K562 (cell line): ENCODE results near the gene PTPN1. TPM values are rescaled to one million over a fixed set of nuclear protein-coding genes. Genes with fewer than 3 reads are reported as not detected.

ENCODE experiments used
- ASH1L ChIP-seq: fragments of 450-650 bp; IDR thresholded peaks from 2 replicates; pipeline ENCODE4 v1.6.1; 2018; ENCODE audit warnings: borderline replicate concordance, mild to moderate bottlenecking, low read depth; ENCODE audit not compliant: partially characterized antibody
- ATF1 ChIP-seq, 2 experiments: fragments of 450-650 bp in 1 of 2; IDR thresholded peaks; 2 replicates each; pipeline ENCODE4 v1.6.1; 2016; ENCODE audit warnings: missing compliant biosample characterization in 1 of 2, missing genetic modification characterization in 1 of 2
- BHLHE40 ChIP-seq: IDR thresholded peaks from 2 replicates; pipeline ENCODE4 v1.6.1; 2011; ENCODE audit warnings: low read length, improper control_type of control experiment
- HMG20A ChIP-seq: fragments of 450-650 bp; formaldehyde crosslinking; conservative IDR thresholded peaks from 2 replicates; pipeline ENCODE4 v1.4.0; 2020; ENCODE audit warnings: mild to moderate bottlenecking, mixed read lengths
- KAT7 ChIP-seq: sonication (generic); formaldehyde crosslinking; IDR thresholded peaks from 2 replicates; pipeline ENCODE4 v1.8.0; 2022; ENCODE audit warnings: missing genetic modification reagents, mild to moderate bottlenecking, borderline replicate concordance
- NR4A1 ChIP-seq, 2 experiments: fragments of 250-450 bp in 1 of 2; fragments of 450-650 bp in 1 of 2; sonication (Bioruptor Pico) in 1 of 2; IDR thresholded peaks; 2 replicates each; pipeline versions ENCODE4 v1.4.0 to v1.6.1; 2016 to 2020; ENCODE audit warnings: mild to moderate bottlenecking in 2 of 2, missing compliant biosample characterization in 1 of 2, missing genetic modification characterization in 1 of 2, moderate library complexity in 1 of 2
- TCFL5 ChIP-seq: fragments of 250-450 bp; sonication (Bioruptor Pico); conservative IDR thresholded peaks from 2 replicates; pipeline ENCODE4 v1.6.1; 2021; ENCODE audit warnings: mild to moderate bottlenecking, moderate library complexity, matching md5 sums
- ZBTB8A ChIP-seq: fragments of 450-650 bp; IDR thresholded peaks from 2 replicates; pipeline ENCODE4 v1.6.1; 2018; ENCODE audit warnings: mild to moderate bottlenecking, moderate library complexity; ENCODE audit not compliant: partially characterized antibody
- ZNF316 ChIP-seq: fragments of 450-650 bp; IDR thresholded peaks from 2 replicates; pipeline ENCODE4 v1.6.1; 2016
- polyA plus RNA-seq, 8 experiments: library from polyadenylated mRNA; depleted of rRNA in 4 of 8; stranded (reverse) in 5 of 8; unstranded in 3 of 8; fragments of >200 nt; fragmentation: Nextera tagmentation in 2 of 8; fragmentation: Illumina TruSeq in 1 of 8; extraction: Ambion mirVana in 2 of 8; extraction: Trizol in 1 of 8; gene quantifications; 2 replicates each; pipeline versions ENCODE4 v1.2.1 to v1.2.3, GENCODE V29; 2011 to 2014; ENCODE audit warnings: inconsistent platforms in 1 of 8, missing spikeins in 1 of 8
- total RNA-seq, 7 experiments: library from RNA; depleted of rRNA in 6 of 7; stranded (reverse); fragments of >200 nt in 6 of 7; fragmentation: Illumina TruSeq in 2 of 7; extraction: Trizol in 2 of 7; gene quantifications; 2 replicates each; pipeline versions ENCODE4 v1.2.1 to v1.2.3, GENCODE V29; 2011 to 2021; ENCODE audit warnings: low replicate concordance in 1 of 7
- TF ChIP-seq, protein P1 (sequence below): sonication (generic); formaldehyde crosslinking; IDR thresholded peaks from 2 replicates; pipeline ENCODE4 v1.8.1; 2023; ENCODE audit warnings: missing genetic modification reagents, mild to moderate bottlenecking, borderline replicate concordance
- TF ChIP-seq, protein P2 (sequence below): fragments of 450-650 bp; IDR thresholded peaks from 2 replicates; pipeline ENCODE4 v1.6.1; 2018; ENCODE audit not compliant: partially characterized antibody
- TF ChIP-seq, protein P3 (sequence below), 2 experiments: IDR thresholded peaks; 2 replicates each; pipeline ENCODE4 v1.6.1; 2011; ENCODE audit warnings: borderline replicate concordance in 1 of 2, control low read depth in 1 of 2, low read depth in 1 of 2, low read length in 1 of 2, mild to moderate bottlenecking in 1 of 2, mixed read lengths in 1 of 2, moderate library complexity in 1 of 2; ENCODE audit not compliant: insufficient read depth in 1 of 2, insufficient read length in 1 of 2, poor library complexity in 1 of 2, severe bottlenecking in 1 of 2; ENCODE audit errors: extremely low read depth in 1 of 2
- TF ChIP-seq, protein P4 (sequence below): fragments of 250-450 bp; sonication (Bioruptor Pico); IDR thresholded peaks from 2 replicates; pipeline ENCODE4 v1.5.0; 2021

PTPN1 gene
- total and polyA plus RNA-seq, 9 of the 15 experiments (the other 6 are each of a cell fraction or from before 2014, with no cell fraction given) = 11.0 to 85.3 (median 54.0) TPM

DNA sequence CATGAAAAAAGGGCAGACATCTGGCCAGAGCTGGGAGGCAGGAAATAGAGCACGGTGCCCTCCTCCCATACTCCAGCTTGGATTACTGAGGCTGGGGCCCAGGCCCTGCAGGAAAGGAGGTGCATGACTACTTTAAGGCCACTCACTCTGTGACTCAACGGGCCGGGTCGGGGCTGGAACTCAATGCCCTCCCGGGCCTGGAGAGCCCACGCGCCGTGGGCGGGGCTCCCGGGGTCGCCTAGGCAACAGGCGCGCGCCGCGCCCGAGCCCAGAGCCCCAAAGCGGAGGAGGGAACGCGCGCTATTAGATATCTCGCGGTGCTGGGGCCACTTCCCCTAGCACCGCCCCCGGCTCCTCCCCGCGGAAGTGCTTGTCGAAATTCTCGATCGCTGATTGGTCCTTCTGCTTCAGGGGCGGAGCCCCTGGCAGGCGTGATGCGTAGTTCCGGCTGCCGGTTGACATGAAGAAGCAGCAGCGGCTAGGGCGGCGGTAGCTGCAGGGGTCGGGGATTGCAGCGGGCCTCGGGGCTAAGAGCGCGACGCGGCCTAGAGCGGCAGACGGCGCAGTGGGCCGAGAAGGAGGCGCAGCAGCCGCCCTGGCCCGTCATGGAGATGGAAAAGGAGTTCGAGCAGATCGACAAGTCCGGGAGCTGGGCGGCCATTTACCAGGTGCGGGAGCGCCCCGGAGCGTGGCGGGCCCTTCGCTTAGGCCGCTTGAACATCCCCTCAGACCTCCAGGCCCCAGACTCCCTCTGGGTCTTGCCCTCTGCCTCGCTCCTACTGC is at the start of gene PTPN1 (continued):
- TF ChIP-seq, protein P1, sequence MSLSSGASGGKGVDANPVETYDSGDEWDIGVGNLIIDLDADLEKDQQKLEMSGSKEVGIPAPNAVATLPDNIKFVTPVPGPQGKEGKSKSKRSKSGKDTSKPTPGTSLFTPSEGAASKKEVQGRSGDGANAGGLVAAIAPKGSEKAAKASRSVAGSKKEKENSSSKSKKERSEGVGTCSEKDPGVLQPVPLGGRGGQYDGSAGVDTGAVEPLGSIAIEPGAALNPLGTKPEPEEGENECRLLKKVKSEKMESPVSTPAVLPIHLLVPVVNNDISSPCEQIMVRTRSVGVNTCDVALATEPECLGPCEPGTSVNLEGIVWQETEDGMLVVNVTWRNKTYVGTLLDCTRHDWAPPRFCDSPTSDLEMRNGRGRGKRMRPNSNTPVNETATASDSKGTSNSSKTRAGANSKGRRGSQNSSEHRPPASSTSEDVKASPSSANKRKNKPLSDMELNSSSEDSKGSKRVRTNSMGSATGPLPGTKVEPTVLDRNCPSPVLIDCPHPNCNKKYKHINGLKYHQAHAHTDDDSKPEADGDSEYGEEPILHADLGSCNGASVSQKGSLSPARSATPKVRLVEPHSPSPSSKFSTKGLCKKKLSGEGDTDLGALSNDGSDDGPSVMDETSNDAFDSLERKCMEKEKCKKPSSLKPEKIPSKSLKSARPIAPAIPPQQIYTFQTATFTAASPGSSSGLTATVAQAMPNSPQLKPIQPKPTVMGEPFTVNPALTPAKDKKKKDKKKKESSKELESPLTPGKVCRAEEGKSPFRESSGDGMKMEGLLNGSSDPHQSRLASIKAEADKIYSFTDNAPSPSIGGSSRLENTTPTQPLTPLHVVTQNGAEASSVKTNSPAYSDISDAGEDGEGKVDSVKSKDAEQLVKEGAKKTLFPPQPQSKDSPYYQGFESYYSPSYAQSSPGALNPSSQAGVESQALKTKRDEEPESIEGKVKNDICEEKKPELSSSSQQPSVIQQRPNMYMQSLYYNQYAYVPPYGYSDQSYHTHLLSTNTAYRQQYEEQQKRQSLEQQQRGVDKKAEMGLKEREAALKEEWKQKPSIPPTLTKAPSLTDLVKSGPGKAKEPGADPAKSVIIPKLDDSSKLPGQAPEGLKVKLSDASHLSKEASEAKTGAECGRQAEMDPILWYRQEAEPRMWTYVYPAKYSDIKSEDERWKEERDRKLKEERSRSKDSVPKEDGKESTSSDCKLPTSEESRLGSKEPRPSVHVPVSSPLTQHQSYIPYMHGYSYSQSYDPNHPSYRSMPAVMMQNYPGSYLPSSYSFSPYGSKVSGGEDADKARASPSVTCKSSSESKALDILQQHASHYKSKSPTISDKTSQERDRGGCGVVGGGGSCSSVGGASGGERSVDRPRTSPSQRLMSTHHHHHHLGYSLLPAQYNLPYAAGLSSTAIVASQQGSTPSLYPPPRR (CRISPR knock-in tag) = 0 out of 2 replicates have a peak, but pooled peaks have one; percentile 79
- peak; percentile 38; the same call in 1 of the 2 replicates for TF ChIP-seq KAT7 (CRISPR knock-in tag)
- TF ChIP-seq ZBTB8A = no peak
- no peak for TF ChIP-seq NR4A1 (CRISPR knock-in tag; IDR thresholded peaks at IDR 0.05)
- TF ChIP-seq NR4A1 (tag; IDR thresholded peaks at IDR 0.05) = no peak
- no peak for TF ChIP-seq ATF1 (CRISPR knock-in tag; IDR thresholded peaks at IDR 0.05)
- peak; percentile 90 for TF ChIP-seq ATF1 (tag; IDR thresholded peaks at IDR 0.05)
- TF ChIP-seq BHLHE40 = no peak
- TF ChIP-seq, protein P2, sequence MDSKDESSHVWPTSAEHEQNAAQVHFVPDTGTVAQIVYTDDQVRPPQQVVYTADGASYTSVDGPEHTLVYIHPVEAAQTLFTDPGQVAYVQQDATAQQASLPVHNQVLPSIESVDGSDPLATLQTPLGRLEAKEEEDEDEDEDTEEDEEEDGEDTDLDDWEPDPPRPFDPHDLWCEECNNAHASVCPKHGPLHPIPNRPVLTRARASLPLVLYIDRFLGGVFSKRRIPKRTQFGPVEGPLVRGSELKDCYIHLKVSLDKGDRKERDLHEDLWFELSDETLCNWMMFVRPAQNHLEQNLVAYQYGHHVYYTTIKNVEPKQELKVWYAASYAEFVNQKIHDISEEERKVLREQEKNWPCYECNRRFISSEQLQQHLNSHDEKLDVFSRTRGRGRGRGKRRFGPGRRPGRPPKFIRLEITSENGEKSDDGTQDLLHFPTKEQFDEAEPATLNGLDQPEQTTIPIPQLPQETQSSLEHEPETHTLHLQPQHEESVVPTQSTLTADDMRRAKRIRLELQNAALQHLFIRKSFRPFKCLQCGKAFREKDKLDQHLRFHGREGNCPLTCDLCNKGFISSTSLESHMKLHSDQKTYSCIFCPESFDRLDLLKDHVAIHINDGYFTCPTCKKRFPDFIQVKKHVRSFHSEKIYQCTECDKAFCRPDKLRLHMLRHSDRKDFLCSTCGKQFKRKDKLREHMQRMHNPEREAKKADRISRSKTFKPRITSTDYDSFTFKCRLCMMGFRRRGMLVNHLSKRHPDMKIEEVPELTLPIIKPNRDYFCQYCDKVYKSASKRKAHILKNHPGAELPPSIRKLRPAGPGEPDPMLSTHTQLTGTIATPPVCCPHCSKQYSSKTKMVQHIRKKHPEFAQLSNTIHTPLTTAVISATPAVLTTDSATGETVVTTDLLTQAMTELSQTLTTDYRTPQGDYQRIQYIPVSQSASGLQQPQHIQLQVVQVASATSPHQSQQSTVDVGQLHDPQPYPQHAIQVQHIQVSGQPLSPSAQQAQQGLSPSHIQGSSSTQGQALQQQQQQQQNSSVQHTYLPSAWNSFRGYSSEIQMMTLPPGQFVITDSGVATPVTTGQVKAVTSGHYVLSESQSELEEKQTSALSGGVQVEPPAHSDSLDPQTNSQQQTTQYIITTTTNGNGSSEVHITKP = no peak
- no peak for TF ChIP-seq HMG20A
- no peak for TF ChIP-seq TCFL5
- no peak for TF ChIP-seq ASH1L
- TF ChIP-seq, protein P3, sequence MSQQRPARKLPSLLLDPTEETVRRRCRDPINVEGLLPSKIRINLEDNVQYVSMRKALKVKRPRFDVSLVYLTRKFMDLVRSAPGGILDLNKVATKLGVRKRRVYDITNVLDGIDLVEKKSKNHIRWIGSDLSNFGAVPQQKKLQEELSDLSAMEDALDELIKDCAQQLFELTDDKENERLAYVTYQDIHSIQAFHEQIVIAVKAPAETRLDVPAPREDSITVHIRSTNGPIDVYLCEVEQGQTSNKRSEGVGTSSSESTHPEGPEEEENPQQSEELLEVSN (IDR thresholded peaks at IDR 0.05; ENCODE audit: borderline replicate concordance in 1 of 2, extremely low read depth in 1 of 2, insufficient read depth in 1 of 2, insufficient read length in 1 of 2, low read depth in 1 of 2, low read length in 1 of 2, poor library complexity in 1 of 2, severe bottlenecking in 1 of 2) = peak in 1 of 2 experiments; percentile 38
- no peak for TF ChIP-seq ZNF316
- TF ChIP-seq, protein P4, sequence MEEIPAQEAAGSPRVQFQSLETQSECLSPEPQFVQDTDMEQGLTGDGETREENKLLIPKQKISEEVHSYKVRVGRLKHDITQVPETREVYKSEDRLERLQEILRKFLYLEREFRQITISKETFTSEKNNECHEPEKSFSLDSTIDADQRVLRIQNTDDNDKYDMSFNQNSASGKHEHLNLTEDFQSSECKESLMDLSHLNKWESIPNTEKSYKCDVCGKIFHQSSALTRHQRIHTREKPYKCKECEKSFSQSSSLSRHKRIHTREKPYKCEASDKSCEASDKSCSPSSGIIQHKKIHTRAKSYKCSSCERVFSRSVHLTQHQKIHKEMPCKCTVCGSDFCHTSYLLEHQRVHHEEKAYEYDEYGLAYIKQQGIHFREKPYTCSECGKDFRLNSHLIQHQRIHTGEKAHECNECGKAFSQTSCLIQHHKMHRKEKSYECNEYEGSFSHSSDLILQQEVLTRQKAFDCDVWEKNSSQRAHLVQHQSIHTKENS (CRISPR knock-in tag) = no peak
